GM23338 (cell line): ENCODE data around the gene ARL11. TPM values are rescaled to one million over a fixed set of nuclear protein-coding genes. Genes with fewer than 3 reads are reported as not detected.
"Not testable (repeated sequence)": the region's sequence is repeated elsewhere in the genome, so short reads cannot be mapped to it uniquely, and the experiment has no call there.

Source experiments
- ATAC-seq: fragments of 200-7000 bp; cut with Tn5 transposase; 3 replicates; pipeline ENCODE4 v1.9.1; 2020
- DNase-seq: peaks from one replicate; pipeline ENCODE4 v3.0.0-alpha.2; 2015; ENCODE audit warnings: low spot score
- H2AFZ ChIP-seq: fragments of 200-600 bp; sonication (generic); 2 replicates; pipeline ENCODE4 v1.8.0; 2016; ENCODE audit warnings: antibody characterized with exemption, mild to moderate bottlenecking, moderate library complexity
- H3F3A ChIP-seq: fragments of 200-600 bp; sonication (generic); replicated peaks from 2 replicates; pipeline ENCODE4 v1.8.0; 2017; ENCODE audit warnings: antibody characterized with exemption, mixed run types, low read depth
- H3K27ac ChIP-seq: fragments of 200-600 bp; sonication (generic); 2 replicates; pipeline ENCODE4 v1.6.1; 2016; ENCODE audit warnings: low read depth
- H3K27me3 ChIP-seq: fragments of 200-600 bp; sonication (generic); 2 replicates; pipeline ENCODE4 v1.8.0; 2016; ENCODE audit warnings: mild to moderate bottlenecking, mixed run types, moderate library complexity; ENCODE audit not compliant: insufficient read depth
- H3K36me3 ChIP-seq: fragments of 200-600 bp; sonication (generic); 2 replicates; pipeline ENCODE4 v1.8.0; 2016; ENCODE audit warnings: mild to moderate bottlenecking; ENCODE audit not compliant: insufficient read depth
- H3K4me1 ChIP-seq: fragments of 200-600 bp; sonication (generic); 2 replicates; pipeline ENCODE4 v1.8.0; 2016; ENCODE audit warnings: mild to moderate bottlenecking, moderate library complexity; ENCODE audit not compliant: insufficient read depth
- H3K4me2 ChIP-seq: fragments of 200-600 bp; sonication (generic); 2 replicates; pipeline ENCODE4 v1.7.1; 2017; ENCODE audit warnings: mixed run types
- H3K4me3 ChIP-seq: fragments of 200-600 bp; sonication (generic); 2 replicates; pipeline ENCODE4 v1.6.1; 2016; ENCODE audit warnings: mixed run types
- H3K79me2 ChIP-seq: fragments of 200-600 bp; sonication (generic); replicated peaks from 2 replicates; pipeline ENCODE4 v1.8.0; 2017; ENCODE audit warnings: mild to moderate bottlenecking; ENCODE audit not compliant: insufficient read depth
- H3K9me2 ChIP-seq: fragments of 200-600 bp; sonication (generic); 2 replicates; pipeline ENCODE4 v1.8.0; 2017; ENCODE audit not compliant: insufficient read depth
- H4K20me1 ChIP-seq: fragments of 200-600 bp; sonication (generic); replicated peaks from 2 replicates; pipeline ENCODE4 v1.8.0; 2017; ENCODE audit warnings: mild to moderate bottlenecking; ENCODE audit not compliant: insufficient read depth
- H3K27ac Mint-ChIP-seq: 2 replicates; pipeline ENCODE4 v1.8.0; 2020; ENCODE audit warnings: inconsistent platforms, mild to moderate bottlenecking, moderate library complexity, mixed read lengths
- H3K27me3 Mint-ChIP-seq: 3 replicates; pipeline ENCODE4 v1.8.0; 2022; ENCODE audit warnings: low read depth, mild to moderate bottlenecking, moderate library complexity, mixed read lengths, inconsistent platforms; ENCODE audit not compliant: insufficient read depth, poor library complexity
- H3K36me3 Mint-ChIP-seq: 3 replicates; pipeline ENCODE4 v1.8.0; 2021; ENCODE audit warnings: low read depth, mild to moderate bottlenecking, inconsistent platforms, moderate library complexity, mixed read lengths
- H3K4me1 Mint-ChIP-seq: 3 replicates; pipeline ENCODE4 v1.8.0; 2020; ENCODE audit warnings: mild to moderate bottlenecking, inconsistent platforms, mixed read lengths
- H3K4me3 Mint-ChIP-seq: 3 replicates; pipeline ENCODE4 v1.8.0; 2021; ENCODE audit warnings: moderate library complexity, mild to moderate bottlenecking, inconsistent platforms, mixed read lengths
- H3K9me3 Mint-ChIP-seq: 3 replicates; pipeline ENCODE4 v1.8.0; 2020; ENCODE audit warnings: moderate library complexity, mild to moderate bottlenecking, inconsistent platforms, mixed read lengths
- ZNF462 ChIP-seq: fragments of 250-450 bp; sonication (Bioruptor Pico); IDR thresholded peaks from 2 replicates; pipeline ENCODE4 v1.5.0; 2020; ENCODE audit warnings: mild to moderate bottlenecking, moderate library complexity
- polyA plus RNA-seq: library from polyadenylated mRNA; unstranded; fragments of >200 nt; fragmentation: Nextera tagmentation; extraction: Ambion mirVana; gene quantifications from 2 replicates; pipeline ENCODE4 v1.2.1, GENCODE V29; 2016
- total RNA-seq: library from RNA; depleted of rRNA; stranded (reverse); fragments of >200 nt; shearing (Covaris generic); gene quantifications from 2 replicates; pipeline ENCODE4 v1.2.3, GENCODE V29; 2014

The ARL11 gene
- total and polyA plus RNA-seq, 2 experiments from 2014 or later = 0.32 to 0.52 TPM

DNA sequence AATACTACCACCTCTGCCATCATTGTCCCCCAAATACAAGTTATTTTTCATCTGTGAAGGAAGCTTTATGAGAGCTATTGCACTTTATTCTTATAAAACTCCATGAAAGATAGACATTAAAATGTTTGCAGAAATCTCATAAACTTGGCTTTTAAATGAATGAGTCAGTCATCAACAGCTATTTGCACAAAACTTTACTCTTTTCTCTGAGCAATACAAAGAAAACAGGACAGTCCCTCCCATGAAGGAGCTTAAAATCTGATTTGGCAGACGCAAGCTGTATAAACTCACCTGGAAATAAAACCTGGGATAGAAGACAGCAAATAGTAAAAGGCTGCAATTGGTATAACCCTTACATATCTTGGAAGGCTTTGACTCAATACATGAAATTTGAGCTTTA is 26.3 kb upstream of the ARL11 start:
- H3K4me3 ChIP-seq = no peak overlapping the region
- Mint-ChIP-seq H3K4me3 (no peak overlapping the region), H3K36me3 (no peaks in the 10 kb centered on the region), H3K27ac (no peak overlapping the region), H3K9me3 (no peaks in the 10 kb centered on the region), H3K4me1 (no peaks in the 10 kb centered on the region), H3K27me3 (no peaks in the 10 kb centered on the region)
- H2AFZ ChIP-seq = peak overlapping the region; percentile 43; the same call in 1 of the 2 replicates
- TF ChIP-seq ZNF462 (CRISPR knock-in tag) = no peak
- H4K20me1 ChIP-seq = no peaks in the 10 kb centered on the region
- no peak for ATAC-seq
- no peaks in the 10 kb centered on the region for H3F3A ChIP-seq
- H3K4me1 ChIP-seq = no peaks in the 10 kb centered on the region
- H3K27me3 ChIP-seq = no peaks in the 10 kb centered on the region
- DNase-seq = no peak
- no peaks in the 10 kb centered on the region for H3K36me3 ChIP-seq
- H3K27ac ChIP-seq = no peak overlapping the region
- H3K79me2 ChIP-seq = no peaks in the 10 kb centered on the region
- H3K4me2 ChIP-seq = no peak overlapping the region
- no peaks in the 10 kb centered on the region for H3K9me2 ChIP-seq

DNA sequence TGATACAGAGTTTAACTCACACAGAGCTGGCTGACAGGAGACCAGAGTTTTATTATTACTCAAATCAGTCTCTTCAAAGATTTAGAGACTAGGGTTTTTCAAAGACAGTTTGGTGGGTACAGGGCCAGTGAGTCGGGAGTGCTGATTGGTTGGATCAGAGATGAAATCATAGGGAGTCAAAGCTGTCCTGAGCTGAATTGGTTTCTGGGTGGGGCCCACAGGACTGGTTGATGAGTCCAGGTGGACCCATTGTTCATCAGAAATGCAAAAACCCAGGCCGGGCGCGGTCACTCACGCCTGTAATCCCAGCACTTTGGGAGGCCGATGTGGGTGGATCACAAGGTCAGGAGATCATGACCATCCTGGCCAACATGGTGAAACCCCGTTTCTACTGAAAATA is 25.7 kb upstream of the ARL11 start:
- H3K79me2 ChIP-seq, H3K27me3 Mint-ChIP-seq, H3K27ac ChIP-seq, H3F3A ChIP-seq, ATAC-seq, H3K9me2 ChIP-seq, H3K36me3 ChIP-seq, H3K9me3 Mint-ChIP-seq, H3K4me2 ChIP-seq, H3K4me3 Mint-ChIP-seq, H3K36me3 Mint-ChIP-seq, DNase-seq, H3K27me3 ChIP-seq, H3K27ac Mint-ChIP-seq, H3K4me1 Mint-ChIP-seq, H3K4me1 ChIP-seq, H3K4me3 ChIP-seq, H4K20me1 ChIP-seq: not testable (repeated sequence)
- peak overlapping the region; percentile 43; the same call in 1 of the 2 replicates for H2AFZ ChIP-seq
